Activated B cell treated with CpG ODN at 0.5 μM for 24 hours (primary cell): Measurements from ENCODE around the gene RAB4B. TPM values are rescaled to one million over a fixed set of nuclear protein-coding genes. Genes with fewer than 3 reads are reported as not detected.

Source experiments
- ATAC-seq: fragments of 200-7000 bp; cut with Tn5 transposase; one replicate; pipeline ENCODE4 v1.10.0; 2021; ENCODE audit warnings: low read depth, mild to moderate bottlenecking, moderate library complexity
- CTCF ChIA-PET: fragments of 350-600 bp; sonication (Branson Sonifier 250); formaldehyde crosslinking; loops from one replicate; lab custom pipeline; 2021; ENCODE audit warnings: antibody characterized with exemption; lab: Charles Lee
- POLR2A ChIA-PET: fragments of 350-600 bp; sonication (Branson Sonifier 250); formaldehyde crosslinking; loops from one replicate; lab custom pipeline; 2021; ENCODE audit warnings: antibody characterized with exemption; lab: Charles Lee
- DNase-seq: peaks from one replicate; pipeline ENCODE4 v3.0.0; 2022
- H3K27ac Mint-ChIP-seq: one replicate; pipeline ENCODE4 v1.8.0; 2020; ENCODE audit warnings: mixed read lengths
- H3K27me3 Mint-ChIP-seq: one replicate; pipeline ENCODE4 v1.8.0; 2021; ENCODE audit warnings: mixed read lengths
- H3K36me3 Mint-ChIP-seq: one replicate; pipeline ENCODE4 v1.8.0; 2021; ENCODE audit warnings: low read depth, mixed read lengths
- H3K4me1 Mint-ChIP-seq: one replicate; pipeline ENCODE4 v1.8.0; 2021; ENCODE audit warnings: mixed read lengths
- H3K4me3 Mint-ChIP-seq: one replicate; pipeline ENCODE4 v1.8.0; 2020; ENCODE audit warnings: mild to moderate bottlenecking, mixed read lengths
- H3K9me3 Mint-ChIP-seq: one replicate; pipeline ENCODE4 v1.8.0; 2020; ENCODE audit warnings: mixed read lengths
- CTCF ChIP-seq: fragments of 200-600 bp; IDR thresholded peaks from one replicate; pipeline ENCODE4 v1.8.0; 2022; ENCODE audit warnings: antibody characterized with exemption, mild to moderate bottlenecking
- intact Hi-C: fragments of 100-400 bp; cut with micrococcal nuclease; formaldehyde crosslinking; loops from one replicate; pipeline ENCODE4 v1.15.1; 2024
- total RNA-seq: library from RNA; stranded (reverse); gene quantifications from 2 replicates; pipeline ENCODE4 v1.2.3, GENCODE V29; 2022

RAB4B gene
- total RNA-seq, 1 donor from 2014 or later = 98.1 TPM

GRCh38 chr19:40736661-40737060 is 41.4 kb upstream of the RAB4B start:
- no peaks in the 10 kb centered on the region for H3K27me3 Mint-ChIP-seq
- H3K9me3 Mint-ChIP-seq = no peaks in the 10 kb centered on the region
- H3K4me3 Mint-ChIP-seq = no peak overlapping the region
- ChIA-PET POLR2A (no interaction called here), CTCF (no interaction called here)
- no peak for ATAC-seq
- peaks cover 75% of the 10 kb centered on the region for H3K36me3 Mint-ChIP-seq
- no peak for TF ChIP-seq CTCF
- no peak overlapping the region for H3K27ac Mint-ChIP-seq
- no peak for DNase-seq
- intact Hi-C loops = no loop called here
- no peaks in the 10 kb centered on the region for H3K4me1 Mint-ChIP-seq

- TF ChIP-seq CTCF = no peak
- POLR2A ChIA-PET = no interaction called here
- Mint-ChIP-seq H3K4me3 (no peak overlapping the region), H3K27me3 (no peaks in the 10 kb centered on the region), H3K27ac (no peak overlapping the region), H3K36me3 (peaks cover 71% of the 10 kb centered on the region), H3K9me3 (no peaks in the 10 kb centered on the region), H3K4me1 (peaks cover 3% of the 10 kb centered on the region)
- intact Hi-C loops = no loop called here
- ATAC-seq (no peak), DNase-seq (no peak)
- CTCF ChIA-PET = no interaction called here
Observed at GRCh38 chr19:40737102-40737644, 40.9 kb upstream of the RAB4B start.

GRCh38 chr19:40739030-40739839 is 38.8 kb upstream of the RAB4B start:
- intact Hi-C loops = no loop called here
- Mint-ChIP-seq H3K4me3 (no peak overlapping the region), H3K27ac (no peak overlapping the region), H3K4me1 (peaks cover 3% of the 10 kb centered on the region), H3K27me3 (no peaks in the 10 kb centered on the region), H3K36me3 (peaks cover 53% of the 10 kb centered on the region), H3K9me3 (no peaks in the 10 kb centered on the region)
- ChIA-PET POLR2A (interaction anchor here (0.6 to 1.2 kb wide), 2 partner anchors 11 to 12 kb away, joined by 3 to 5 read pairs; partner anchors contain the start of gene ACTMAP), CTCF (no interaction called here)
- no peak for TF ChIP-seq CTCF
- ATAC-seq = no peak
- DNase-seq = no peak

- CTCF ChIA-PET = no interaction called here
- Mint-ChIP-seq H3K36me3 (peaks cover 47% of the 10 kb centered on the region), H3K27me3 (no peaks in the 10 kb centered on the region)
Observed at GRCh38 chr19:40739871-40740703, 38.0 kb upstream of the RAB4B start.

More at GRCh38 chr19:40739871-40740703, 38.0 kb upstream of the RAB4B start:
- Mint-ChIP-seq H3K4me3 (no peak overlapping the region), H3K4me1 (peaks cover 3% of the 10 kb centered on the region), H3K9me3 (no peaks in the 10 kb centered on the region), H3K27ac (no peak overlapping the region)
- no peak for TF ChIP-seq CTCF
- POLR2A ChIA-PET = interaction anchor here (0.6 to 1.2 kb wide), 2 partner anchors 10 to 689 kb away, joined by 4 to 5 read pairs; partner anchors contain the start of gene ACTMAP
- no peak for ATAC-seq
- DNase-seq = no peak
- intact Hi-C loops = no loop called here
